ENCODE measurements around the gene LILRA6. TPM values are rescaled to one million over a fixed set of nuclear protein-coding genes. Genes with fewer than 3 reads are reported as not detected.

The LILRA6 gene
- total and polyA plus RNA-seq, 2 of the 8 experiments (the other 6 are each of a cell fraction or from before 2014, with no cell fraction given) = not detected

GRCh38 chr19:54211235-54211634 lies 31.4 kb downstream of the LILRA6 start:
- no peak overlapping the region for H4K5ac ChIP-seq (ENCODE audit: insufficient read length, low read depth, low read length)
- no peak overlapping the region for H3K18ac ChIP-seq (ENCODE audit: extremely low read depth, low read length)
- peaks cover 13 to 22% (median 19%) of the 10 kb centered on the region in 4 experiments for H3K36me3 ChIP-seq (ENCODE audit: control insufficient read depth in 2 of 4, insufficient read depth in 4 of 4, low read length in 3 of 4)
- ChIA-PET POLR2A (ENCODE audit: partially characterized antibody) (interaction anchor here (1.1 to 23.4 kb wide), 6 partner anchors 12 to 100 kb away, joined by 3 to 909 read pairs (median 10); partner anchors contain the start of genes LILRB3, MBOAT7, RPS9 and TSEN34), CTCF (ENCODE audit: partially characterized antibody) (interaction anchor here (1.0 to 1.7 kb wide), 7 partner anchors 10 to 180 kb away, joined by 3 to 5 read pairs (median 5); partner anchors contain the start of genes LENG1, RPS9 and TMC4)
- H2BK120ac ChIP-seq (replicated peaks; ENCODE audit: low read depth, low read length) = no peak overlapping the region
- no peak for FAIRE-seq
- peaks cover 0 to 7% of the 10 kb centered on the region in 2 experiments; a peak in 1 of 4 replicates for H3K79me2 ChIP-seq (ENCODE audit: control insufficient read depth in 1 of 2, insufficient read depth in 2 of 2, low read length in 2 of 2)
- no peak overlapping the region for H3K4me3 ChIP-seq (ENCODE audit: extremely low read depth in 1 of 4, insufficient read depth in 2 of 4, low read depth in 3 of 4, low read length in 4 of 4)
- no peak overlapping the region for H3K14ac ChIP-seq (ENCODE audit: insufficient read length)
- no peak overlapping the region for H3K27ac ChIP-seq (ENCODE audit: low read depth, low read length)
- H3K4ac ChIP-seq (replicated peaks; ENCODE audit: insufficient read length, low read depth, low read length) = no peak overlapping the region
- H4K91ac ChIP-seq (replicated peaks; ENCODE audit: insufficient read length, low read length) = no peak overlapping the region
- H3K56ac ChIP-seq (replicated peaks; ENCODE audit: insufficient read length, low read depth, low read length) = no peak overlapping the region
- H3K4me1 ChIP-seq (replicated peaks in 1 of 4; ENCODE audit: control insufficient read depth in 3 of 4, insufficient read depth in 4 of 4, low read length in 3 of 4) = peaks cover 0 to 3% (median 2%) of the 10 kb centered on the region in 4 experiments; a peak in 4 of 7 replicates
- H2AK5ac ChIP-seq (ENCODE audit: low read depth, low read length) = no peak overlapping the region
- no peaks in the 10 kb centered on the region for H3K27me3 ChIP-seq (replicated peaks in 1 of 4; ENCODE audit: control insufficient read depth in 3 of 4, extremely low read depth in 1 of 4, insufficient read depth in 3 of 4, low read length in 3 of 4)
- no peak overlapping the region for H3K4me2 ChIP-seq (ENCODE audit: insufficient read depth in 1 of 2, low read depth in 2 of 2, low read length in 2 of 2)
- TF ChIP-seq NRF1 (IDR thresholded peaks at IDR 0.05; ENCODE audit: low read depth, low read length) = no peak
- no peak for TF ChIP-seq POU5F1 (IDR thresholded peaks at IDR 0.05; ENCODE audit: low read depth, low read length)
- no peak for TF ChIP-seq BACH1 (IDR thresholded peaks at IDR 0.05; ENCODE audit: low read length)
- no peak for TF ChIP-seq TCF12 (IDR thresholded peaks at IDR 0.05; ENCODE audit: low read depth, low read length)
- no peak for TF ChIP-seq ZNF274 (IDR thresholded peaks at IDR 0.05; ENCODE audit: borderline replicate concordance, extremely low read depth, low read length)
- TF ChIP-seq CHD1 (IDR thresholded peaks at IDR 0.05; ENCODE audit: low read depth, low read length) = no peak
- TF ChIP-seq GABPA (IDR thresholded peaks at IDR 0.05; ENCODE audit: borderline replicate concordance, insufficient read depth, low read length) = no peak
- TF ChIP-seq, protein P1, sequence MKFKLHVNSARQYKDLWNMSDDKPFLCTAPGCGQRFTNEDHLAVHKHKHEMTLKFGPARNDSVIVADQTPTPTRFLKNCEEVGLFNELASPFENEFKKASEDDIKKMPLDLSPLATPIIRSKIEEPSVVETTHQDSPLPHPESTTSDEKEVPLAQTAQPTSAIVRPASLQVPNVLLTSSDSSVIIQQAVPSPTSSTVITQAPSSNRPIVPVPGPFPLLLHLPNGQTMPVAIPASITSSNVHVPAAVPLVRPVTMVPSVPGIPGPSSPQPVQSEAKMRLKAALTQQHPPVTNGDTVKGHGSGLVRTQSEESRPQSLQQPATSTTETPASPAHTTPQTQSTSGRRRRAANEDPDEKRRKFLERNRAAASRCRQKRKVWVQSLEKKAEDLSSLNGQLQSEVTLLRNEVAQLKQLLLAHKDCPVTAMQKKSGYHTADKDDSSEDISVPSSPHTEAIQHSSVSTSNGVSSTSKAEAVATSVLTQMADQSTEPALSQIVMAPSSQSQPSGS (IDR thresholded peaks at IDR 0.05; ENCODE audit: low read length) = no peak
- TF ChIP-seq FOSL1 (IDR thresholded peaks at IDR 0.05; ENCODE audit: insufficient read depth, low read depth, low read length) = no peak
- TF ChIP-seq BCL11A (IDR thresholded peaks at IDR 0.05; ENCODE audit: low read depth in 2 of 2, low read length in 2 of 2) = no peak
- no peak overlapping the region for H2BK15ac ChIP-seq (ENCODE audit: low read length)
- no peak overlapping the region for H2BK5ac ChIP-seq (ENCODE audit: low read depth, low read length)
- H2BK20ac ChIP-seq (ENCODE audit: low read length) = no peak overlapping the region
- H2BK12ac ChIP-seq (ENCODE audit: low read depth, low read length) = no peak overlapping the region
- DNase-seq (ENCODE audit: low read depth in 1 of 2, low spot score in 2 of 2) = no peak
- H4K20me1 ChIP-seq (replicated peaks in 1 of 2; ENCODE audit: control insufficient read depth in 1 of 2, insufficient read depth in 2 of 2, low read length in 2 of 2) = peaks cover 20 to 22% of the 10 kb centered on the region in 2 experiments
- peaks cover 12% of the 10 kb centered on the region for H3K79me1 ChIP-seq (ENCODE audit: low read depth, low read length)
- no peak overlapping the region; the same call in 1 of the 2 replicates for H4K8ac ChIP-seq (ENCODE audit: extremely low read depth, insufficient read depth, low read length)
- H3K23ac ChIP-seq (ENCODE audit: insufficient read length) = no peak overlapping the region
- no peaks in the 10 kb centered on the region; the same call in 1 of the 2 replicates for H3K23me2 ChIP-seq (ENCODE audit: low read depth, low read length)
- 91% methylated on average over 12 of the region's 12 CpGs; no CpG with 5 or more reads in 1 of the 2 experiments for WGBS, 2 experiments (ENCODE audit: extremely low coverage in 1 of 2, insufficient coverage in 1 of 2, insufficient read length in 1 of 2, insufficient replicate concordance in 2 of 2, low coverage in 1 of 2, low lambda C conversion rate in 2 of 2, missing lambda C conversion rate in 1 of 2)
- no peaks in the 10 kb centered on the region for H3K9me3 ChIP-seq (ENCODE audit: insufficient read depth in 2 of 2, low read depth in 1 of 2, low read length in 1 of 2)
- H3K9ac ChIP-seq (replicated peaks in 1 of 4; ENCODE audit: extremely low read depth in 1 of 4, low read depth in 3 of 4, low read length in 3 of 4) = no peak overlapping the region
- H2AFZ ChIP-seq (ENCODE audit: low read length) = no peak overlapping the region
